ENCODE data around the gene STOX2.

STOX2 gene

GRCh38 chr4:183906739-183907651 is 1.9 kb downstream of the STOX2 start:
- no peak for DNase-seq (ENCODE audit: low read depth)
- H3K4me3 ChIP-seq (ENCODE audit: low read length), result no peak overlapping the region
- TF ChIP-seq, protein P1, sequence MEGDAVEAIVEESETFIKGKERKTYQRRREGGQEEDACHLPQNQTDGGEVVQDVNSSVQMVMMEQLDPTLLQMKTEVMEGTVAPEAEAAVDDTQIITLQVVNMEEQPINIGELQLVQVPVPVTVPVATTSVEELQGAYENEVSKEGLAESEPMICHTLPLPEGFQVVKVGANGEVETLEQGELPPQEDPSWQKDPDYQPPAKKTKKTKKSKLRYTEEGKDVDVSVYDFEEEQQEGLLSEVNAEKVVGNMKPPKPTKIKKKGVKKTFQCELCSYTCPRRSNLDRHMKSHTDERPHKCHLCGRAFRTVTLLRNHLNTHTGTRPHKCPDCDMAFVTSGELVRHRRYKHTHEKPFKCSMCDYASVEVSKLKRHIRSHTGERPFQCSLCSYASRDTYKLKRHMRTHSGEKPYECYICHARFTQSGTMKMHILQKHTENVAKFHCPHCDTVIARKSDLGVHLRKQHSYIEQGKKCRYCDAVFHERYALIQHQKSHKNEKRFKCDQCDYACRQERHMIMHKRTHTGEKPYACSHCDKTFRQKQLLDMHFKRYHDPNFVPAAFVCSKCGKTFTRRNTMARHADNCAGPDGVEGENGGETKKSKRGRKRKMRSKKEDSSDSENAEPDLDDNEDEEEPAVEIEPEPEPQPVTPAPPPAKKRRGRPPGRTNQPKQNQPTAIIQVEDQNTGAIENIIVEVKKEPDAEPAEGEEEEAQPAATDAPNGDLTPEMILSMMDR (conservative IDR thresholded peaks at IDR 0.05; ENCODE audit: low read length), result no peak

DNA sequence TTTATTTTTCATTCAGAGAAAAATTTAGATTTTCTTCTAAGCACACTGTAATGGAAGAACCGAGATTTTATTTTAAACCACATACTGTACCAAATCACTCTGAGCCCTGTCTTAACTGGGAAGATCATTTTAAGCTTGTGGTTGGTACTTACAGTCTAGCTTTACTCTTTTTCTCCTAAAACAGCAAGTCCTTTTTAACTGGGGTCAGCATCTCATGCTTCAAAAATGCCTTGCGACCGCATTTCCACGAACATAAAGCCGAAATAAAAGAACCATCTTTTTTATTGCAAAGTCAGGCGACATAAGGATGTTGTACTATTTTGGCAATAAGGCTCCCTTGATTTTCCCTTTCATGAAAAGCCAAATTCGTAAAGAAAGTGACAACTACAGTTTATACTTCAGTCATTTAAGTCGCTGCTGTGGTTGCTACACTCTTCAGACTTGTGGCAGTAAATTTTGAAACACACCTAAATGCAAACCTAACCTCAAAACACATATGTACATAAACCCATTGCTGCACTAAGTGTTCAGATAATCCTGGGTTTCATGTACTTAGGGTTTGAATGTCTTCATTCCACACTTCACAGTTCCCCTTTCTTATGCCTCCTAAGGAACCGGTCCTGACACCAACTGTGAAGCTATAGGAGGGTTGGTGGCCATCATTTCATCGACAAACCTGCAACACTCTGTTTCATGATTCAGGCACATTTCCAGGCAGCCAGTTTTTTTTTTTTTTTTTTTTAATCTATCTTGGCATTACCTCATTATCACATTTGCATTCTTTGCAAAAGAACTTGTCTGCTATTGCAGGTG is 3.0 kb downstream of the STOX2 start:
- no peak overlapping the region for H3K4me3 ChIP-seq (ENCODE audit: low read length)
- no peak for DNase-seq (ENCODE audit: low read depth)

GRCh38 chr4:183909187-183909586 is 4.1 kb downstream of the STOX2 start:
- H3K4me3 ChIP-seq (ENCODE audit: low read length), result no peak overlapping the region
- no peak for DNase-seq (ENCODE audit: low read depth)
- TF ChIP-seq, protein P1 (conservative IDR thresholded peaks at IDR 0.05; ENCODE audit: low read length), result no peak

More for the DNA sequence above, 3.0 kb downstream of the STOX2 start:
- TF ChIP-seq, protein P1 (conservative IDR thresholded peaks at IDR 0.05; ENCODE audit: low read length), result no peak

DNA sequence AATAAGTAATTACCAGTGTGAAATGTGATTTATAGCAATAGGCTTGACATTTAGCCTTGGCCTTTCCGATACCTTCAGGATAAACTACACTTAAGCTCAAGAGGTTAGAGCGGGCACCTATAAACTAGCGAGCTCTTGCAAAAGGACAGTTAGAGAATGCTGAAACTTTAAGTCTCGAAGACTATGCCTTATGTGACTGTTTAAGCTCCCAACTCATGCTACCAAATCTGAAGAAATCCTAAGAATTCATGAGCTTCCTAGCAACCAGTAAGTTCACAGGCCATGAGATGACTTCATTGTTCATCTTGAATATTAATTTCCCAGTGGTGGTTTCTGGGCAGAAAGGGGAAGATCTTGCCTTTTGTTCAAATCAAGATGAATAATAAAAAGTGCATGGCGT is 4.7 kb downstream of the STOX2 start:
- no peak for DNase-seq (ENCODE audit: low read depth)
- no peak overlapping the region for H3K4me3 ChIP-seq (ENCODE audit: low read length)
- TF ChIP-seq, protein P1 (conservative IDR thresholded peaks at IDR 0.05; ENCODE audit: low read length), result no peak

DNA sequence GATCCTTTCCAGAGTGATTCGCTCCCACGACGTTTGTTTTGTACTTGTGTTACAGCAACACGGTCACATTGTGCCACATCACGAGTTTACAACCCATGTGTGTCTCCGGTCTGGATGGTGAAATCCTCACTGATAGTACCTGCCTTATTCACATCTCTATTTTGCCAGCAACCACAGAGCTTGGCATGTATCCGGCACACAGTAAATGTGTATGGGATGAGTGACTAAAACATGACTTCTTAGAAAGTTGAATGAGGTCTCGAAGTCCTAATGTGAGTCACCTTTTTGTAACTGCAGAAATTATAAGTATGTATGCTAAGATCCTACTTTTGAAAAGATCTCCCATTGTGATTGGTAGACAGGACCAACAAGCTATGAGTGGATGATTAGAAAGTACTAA is 7.5 kb downstream of the STOX2 start:
- H3K4me3 ChIP-seq (ENCODE audit: low read length), result no peak overlapping the region
- TF ChIP-seq, protein P1 (conservative IDR thresholded peaks at IDR 0.05; ENCODE audit: low read length), result no peak
- DNase-seq (ENCODE audit: low read depth), result no peak

- no peak for DNase-seq (ENCODE audit: low read depth)
- TF ChIP-seq, protein P1 (conservative IDR thresholded peaks at IDR 0.05; ENCODE audit: low read length), result no peak
- no peak overlapping the region for H3K4me3 ChIP-seq (ENCODE audit: low read length)
These were observed 10.9 kb downstream of the STOX2 start for GRCh38 chr4:183915976-183916375.

Measured in AG10803 (cell line).